ENCODE data around the gene LCA5. TPM values are rescaled to one million over a fixed set of nuclear protein-coding genes. Genes with fewer than 3 reads are reported as not detected.

Gene LCA5
- total RNA-seq, 1 donor: 5.2 TPM

GRCh38 chr6:79570129-79571029 lies 33.1 kb upstream of the LCA5 start:
- H3K4me3 ChIP-seq (ENCODE audit: low read depth, low read length): no peak overlapping the region
- TF ChIP-seq CTCF (IDR thresholded peaks at IDR 0.05; ENCODE audit: insufficient read depth, low read depth, low read length): peak; percentile 68
- peak; percentile 58 for DNase-seq (ENCODE audit: low read depth)

GRCh38 chr6:79568996-79569395 lies 31.8 kb upstream of the LCA5 start:
- H3K4me3 ChIP-seq (ENCODE audit: low read depth, low read length): no peak overlapping the region
- no peak for TF ChIP-seq CTCF (IDR thresholded peaks at IDR 0.05; ENCODE audit: insufficient read depth, low read depth, low read length)
- DNase-seq (ENCODE audit: low read depth): no peak

- no peak for DNase-seq (ENCODE audit: low read depth)
- no peak overlapping the region for H3K4me3 ChIP-seq (ENCODE audit: low read depth, low read length)
- TF ChIP-seq CTCF (IDR thresholded peaks at IDR 0.05; ENCODE audit: insufficient read depth, low read depth, low read length): no peak
Measured at GRCh38 chr6:79564636-79565035, 27.4 kb upstream of the LCA5 start.

DNA sequence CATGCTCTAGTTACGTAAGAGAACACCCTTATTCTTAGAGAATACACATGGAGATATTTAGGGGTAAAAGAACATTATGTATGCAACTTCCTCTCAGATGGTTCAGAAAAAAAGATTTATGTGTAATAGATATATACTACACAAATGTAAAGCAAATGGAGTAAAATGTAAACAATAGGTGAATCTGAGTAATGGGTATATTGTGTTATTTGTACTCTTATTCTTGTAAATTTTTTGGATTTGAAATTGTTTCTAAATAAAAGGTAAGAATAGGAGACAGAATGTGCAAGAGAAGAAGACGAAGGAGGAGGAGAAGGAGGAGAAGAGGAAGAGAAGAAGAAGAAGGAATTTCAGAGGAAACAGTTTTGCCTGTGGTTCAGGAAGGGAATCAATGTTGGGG lies 22.5 kb upstream of the LCA5 start:
- DNase-seq (ENCODE audit: low read depth): no peak
- H3K4me3 ChIP-seq (ENCODE audit: low read depth, low read length): no peak overlapping the region
- TF ChIP-seq CTCF (IDR thresholded peaks at IDR 0.05; ENCODE audit: insufficient read depth, low read depth, low read length): no peak

DNA sequence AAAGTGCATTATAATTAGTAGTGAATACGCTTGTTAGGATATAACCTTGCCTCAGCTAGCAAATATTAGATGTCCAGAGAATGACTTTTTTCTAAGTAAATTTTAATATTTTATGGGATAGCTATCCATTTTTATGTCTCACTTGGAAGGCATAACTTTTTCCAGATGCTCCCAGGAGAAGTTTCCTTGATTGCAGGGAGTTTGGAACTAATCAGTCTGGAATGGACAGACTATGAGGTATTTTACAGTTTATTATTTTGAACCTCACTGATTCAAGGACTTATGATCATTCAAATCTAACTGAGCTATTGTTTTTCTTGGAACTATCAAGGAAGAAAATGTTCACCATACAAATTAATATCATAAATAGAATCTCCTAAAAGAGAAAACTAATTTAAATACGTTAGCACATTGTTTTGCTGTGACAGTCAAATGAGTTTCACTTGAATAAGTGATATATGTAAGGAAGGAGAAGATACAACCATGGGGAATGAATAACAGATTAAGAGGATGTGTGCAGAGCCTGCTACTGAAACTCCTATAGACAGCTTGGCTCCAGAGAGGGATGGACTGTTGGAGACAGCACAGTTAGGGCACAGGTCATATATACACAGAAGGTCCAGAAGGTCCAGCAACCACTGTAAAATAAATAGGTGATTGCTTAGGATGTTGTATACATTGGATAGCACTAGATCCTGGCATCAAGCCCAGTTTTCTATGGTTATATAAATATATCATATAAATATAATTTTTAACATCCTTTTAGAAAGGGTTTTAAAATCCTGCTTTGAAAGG lies 20.6 kb upstream of the LCA5 start:
- TF ChIP-seq CTCF (IDR thresholded peaks at IDR 0.05; ENCODE audit: insufficient read depth, low read depth, low read length): no peak
- H3K4me3 ChIP-seq (ENCODE audit: low read depth, low read length): no peak overlapping the region
- peak; percentile 17 for DNase-seq (ENCODE audit: low read depth)

DNA sequence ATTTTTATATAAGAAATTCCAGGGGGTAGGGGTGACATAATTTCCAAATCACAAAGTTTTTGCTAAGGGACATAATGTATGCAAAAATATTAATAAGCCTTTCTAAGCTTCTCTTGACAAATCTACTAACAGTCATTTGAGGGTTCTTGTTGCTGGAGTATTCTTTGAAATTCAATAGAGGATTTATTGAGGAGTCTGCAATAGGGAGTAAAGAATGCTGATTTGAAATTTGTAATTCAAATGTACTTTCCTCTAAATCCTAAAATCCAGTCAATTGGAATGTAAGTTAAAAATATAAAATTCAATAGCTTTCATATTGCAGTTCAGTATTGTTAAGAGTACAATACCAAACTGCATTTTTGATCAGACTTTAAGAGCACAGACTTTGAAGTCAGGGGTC lies 17.1 kb upstream of the LCA5 start:
- no peak overlapping the region for H3K4me3 ChIP-seq (ENCODE audit: low read depth, low read length)
- DNase-seq (ENCODE audit: low read depth): no peak
- TF ChIP-seq CTCF (IDR thresholded peaks at IDR 0.05; ENCODE audit: insufficient read depth, low read depth, low read length): no peak

Measured in fibroblast of villous mesenchyme (primary cell).